Neutrophil (primary cell): Measurements from ENCODE around the gene DUSP9.

Experiments used
- H3K27ac ChIP-seq: fragments of 200-600 bp; sonication (generic); 2 replicates; pipeline ENCODE4 v1.5.1; 2016; ENCODE audit warnings: mild to moderate bottlenecking, moderate library complexity
- H3K27me3 ChIP-seq: fragments of 200-600 bp; sonication (generic); 2 replicates; pipeline ENCODE4 v1.6.0; 2016; ENCODE audit warnings: mild to moderate bottlenecking
- H3K36me3 ChIP-seq: fragments of 200-600 bp; sonication (generic); 2 replicates; pipeline ENCODE4 v1.5.1; 2017
- H3K4me1 ChIP-seq, 2 experiments: fragments of 200-600 bp in 1 of 2; sonication (generic) in 1 of 2; 1 replicate in 1 of 2; 2 replicates in 1 of 2; pipeline versions ENCODE4 v1.5.1 to v1.6.1; 2013 to 2016; ENCODE audit warnings: low read depth in 1 of 2, low read length in 1 of 2, mild to moderate bottlenecking in 1 of 2, moderate library complexity in 1 of 2; ENCODE audit not compliant: control insufficient read depth in 1 of 2, insufficient read depth in 1 of 2
- H3K4me3 ChIP-seq, 2 experiments: fragments of 200-600 bp in 1 of 2; sonication (generic) in 1 of 2; 1 replicate in 1 of 2; 2 replicates in 1 of 2; pipeline ENCODE4 v1.5.1; 2013 to 2016; ENCODE audit warnings: low read depth in 1 of 2, low read length in 1 of 2, mild to moderate bottlenecking in 1 of 2, moderate library complexity in 1 of 2
- H3K9me3 ChIP-seq: fragments of 200-600 bp; sonication (generic); 2 replicates; pipeline ENCODE4 v1.5.1; 2016
- TF ChIP-seq, protein P1 (sequence below): fragments of 200-600 bp; sonication (generic); IDR thresholded peaks from 2 replicates; pipeline ENCODE4 v1.5.1; 2016; ENCODE audit warnings: antibody characterized with exemption

Gene DUSP9

DNA sequence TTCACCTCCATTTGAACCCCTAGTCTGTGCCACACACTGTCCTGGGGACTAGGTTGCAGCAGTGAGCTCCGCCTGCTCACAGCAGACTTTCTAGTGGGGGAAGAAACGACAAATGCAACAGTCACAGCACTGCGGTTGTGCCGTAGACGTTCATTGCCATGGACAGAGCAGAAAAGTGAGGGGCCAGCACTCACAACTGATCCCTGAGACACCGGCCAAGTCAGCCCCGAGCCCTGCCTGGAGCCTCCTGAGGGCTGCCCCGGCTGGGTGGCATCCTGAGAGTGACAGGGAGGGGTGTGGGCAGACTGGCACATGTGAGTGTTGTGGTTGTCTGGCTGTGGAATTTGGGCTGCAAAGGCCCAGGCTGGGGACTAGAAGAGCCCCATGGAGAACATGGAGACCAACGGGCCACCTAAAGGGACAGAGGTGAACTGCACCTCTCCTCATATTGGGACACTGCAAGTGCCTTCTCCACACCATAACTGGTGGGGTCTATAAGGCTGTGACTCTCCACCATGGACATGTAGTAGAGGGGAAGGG lies 4.6 kb downstream of the DUSP9 start:
- Histone ChIP-seq H3K4me1 (peaks cover 0 to 3% of the 10 kb centered on the region in 2 experiments), H3K36me3 (no peaks in the 10 kb centered on the region)
- TF ChIP-seq, protein P1, sequence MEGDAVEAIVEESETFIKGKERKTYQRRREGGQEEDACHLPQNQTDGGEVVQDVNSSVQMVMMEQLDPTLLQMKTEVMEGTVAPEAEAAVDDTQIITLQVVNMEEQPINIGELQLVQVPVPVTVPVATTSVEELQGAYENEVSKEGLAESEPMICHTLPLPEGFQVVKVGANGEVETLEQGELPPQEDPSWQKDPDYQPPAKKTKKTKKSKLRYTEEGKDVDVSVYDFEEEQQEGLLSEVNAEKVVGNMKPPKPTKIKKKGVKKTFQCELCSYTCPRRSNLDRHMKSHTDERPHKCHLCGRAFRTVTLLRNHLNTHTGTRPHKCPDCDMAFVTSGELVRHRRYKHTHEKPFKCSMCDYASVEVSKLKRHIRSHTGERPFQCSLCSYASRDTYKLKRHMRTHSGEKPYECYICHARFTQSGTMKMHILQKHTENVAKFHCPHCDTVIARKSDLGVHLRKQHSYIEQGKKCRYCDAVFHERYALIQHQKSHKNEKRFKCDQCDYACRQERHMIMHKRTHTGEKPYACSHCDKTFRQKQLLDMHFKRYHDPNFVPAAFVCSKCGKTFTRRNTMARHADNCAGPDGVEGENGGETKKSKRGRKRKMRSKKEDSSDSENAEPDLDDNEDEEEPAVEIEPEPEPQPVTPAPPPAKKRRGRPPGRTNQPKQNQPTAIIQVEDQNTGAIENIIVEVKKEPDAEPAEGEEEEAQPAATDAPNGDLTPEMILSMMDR, result no peak

DNA sequence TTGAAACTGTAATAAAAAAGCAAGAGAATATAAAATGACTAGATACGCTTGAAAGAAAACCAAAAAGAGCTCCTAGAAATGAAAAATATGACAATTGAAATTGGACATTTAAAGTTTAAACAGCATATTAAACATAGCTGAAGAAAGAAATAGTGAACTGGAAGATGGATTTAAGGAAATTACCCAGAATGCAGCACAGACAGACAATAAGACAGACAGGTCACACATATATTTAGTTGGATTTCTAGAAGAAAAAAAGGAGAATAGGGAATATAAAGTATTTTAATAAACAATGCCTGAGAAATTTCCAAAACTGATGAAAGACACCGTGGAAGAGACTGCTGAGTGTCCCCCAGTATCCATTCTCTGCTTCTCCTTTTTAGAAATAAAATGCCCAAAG lies 6.6 kb downstream of the DUSP9 start:
- TF ChIP-seq, protein P1, result no peak
- no peaks in the 10 kb centered on the region for H3K9me3 ChIP-seq
- no peak overlapping the region for H3K27ac ChIP-seq

More for the DNA sequence above, 4.6 kb downstream of the DUSP9 start:
- no peak overlapping the region for H3K4me3 ChIP-seq
- H3K27ac ChIP-seq, result no peak overlapping the region
- peaks cover 31% of the 10 kb centered on the region for H3K27me3 ChIP-seq
- no peaks in the 10 kb centered on the region for H3K9me3 ChIP-seq

DNA sequence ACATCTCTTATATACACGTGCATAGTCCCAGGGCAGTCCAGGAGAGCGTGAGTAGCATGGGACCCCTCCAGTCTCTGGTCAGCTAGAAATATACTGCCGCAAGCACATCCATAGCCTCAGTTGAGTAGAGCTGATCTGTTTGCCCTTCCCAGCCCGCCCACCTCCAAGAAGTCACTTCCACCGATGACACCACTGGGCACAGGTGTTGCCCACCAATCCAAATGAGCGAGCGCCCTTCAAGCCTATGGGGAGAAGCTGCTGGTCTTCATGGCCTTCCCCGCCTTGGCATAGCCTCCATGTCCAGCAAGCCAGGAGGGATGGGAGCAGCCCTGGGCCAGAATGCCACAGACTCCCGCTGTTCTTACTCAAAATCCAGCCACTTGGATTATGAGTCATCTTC lies 10.2 kb downstream of the DUSP9 start:
- H3K36me3 ChIP-seq, result no peaks in the 10 kb centered on the region
- H3K4me3 ChIP-seq, result no peak overlapping the region
- no peak overlapping the region for H3K27ac ChIP-seq
- H3K9me3 ChIP-seq, result no peaks in the 10 kb centered on the region
- H3K4me1 ChIP-seq, result no peaks in the 10 kb centered on the region
- peaks cover 39% of the 10 kb centered on the region for H3K27me3 ChIP-seq
- TF ChIP-seq, protein P1, result no peak

More for the DNA sequence above, 6.6 kb downstream of the DUSP9 start:
- H3K36me3 ChIP-seq, result no peaks in the 10 kb centered on the region
- no peak overlapping the region for H3K4me3 ChIP-seq
- peaks cover 16% of the 10 kb centered on the region for H3K27me3 ChIP-seq
- H3K4me1 ChIP-seq, result no peaks in the 10 kb centered on the region

DNA sequence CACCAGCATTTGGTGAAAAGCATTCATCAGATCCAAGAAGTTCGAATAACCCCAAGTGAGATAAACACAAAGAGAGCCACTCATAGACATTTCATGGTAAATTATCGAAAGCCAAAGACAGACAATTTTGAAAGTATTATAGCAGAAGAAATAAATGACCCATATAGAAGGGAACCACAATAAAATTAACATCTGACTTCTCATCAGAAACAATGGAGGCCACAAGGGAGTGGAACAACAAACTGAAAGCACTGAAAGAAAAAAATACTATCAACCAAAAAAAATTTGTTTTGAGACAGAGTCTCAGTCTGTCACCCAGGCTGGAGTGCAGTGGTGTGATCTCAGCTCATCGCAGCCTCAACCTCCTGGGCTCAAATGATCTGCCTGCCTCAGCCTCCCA lies 12.3 kb downstream of the DUSP9 start:
- Histone ChIP-seq H3K27ac (no peak overlapping the region), H3K4me3 (no peak overlapping the region), H3K9me3 (no peaks in the 10 kb centered on the region), H3K36me3 (no peaks in the 10 kb centered on the region), H3K27me3 (peaks cover 60% of the 10 kb centered on the region), H3K4me1 (no peaks in the 10 kb centered on the region)
- TF ChIP-seq, protein P1, result no peak

DNA sequence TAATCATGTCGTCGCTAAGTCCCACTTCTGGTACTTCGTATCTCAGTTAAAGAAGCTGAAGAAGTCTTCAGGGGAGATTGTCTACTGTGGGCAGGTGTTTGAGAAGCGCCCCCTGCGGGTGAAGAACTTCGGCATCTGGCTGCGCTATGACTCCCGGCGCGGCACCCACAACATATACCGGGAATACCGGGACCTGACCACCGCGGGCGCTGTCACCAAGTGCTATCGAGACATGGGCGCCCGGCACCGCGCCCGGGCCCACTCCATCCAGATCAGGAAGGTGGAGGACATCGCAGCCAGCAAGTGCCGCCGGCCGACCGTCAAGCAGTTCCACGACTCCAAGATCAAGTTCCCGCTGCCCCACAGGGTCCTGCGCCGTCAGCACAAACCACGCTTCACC lies 15.3 kb downstream of the DUSP9 start:
- no peaks in the 10 kb centered on the region for H3K4me1 ChIP-seq
- TF ChIP-seq, protein P1, result peak; percentile 15
- H3K27me3 ChIP-seq, result peaks cover 82% of the 10 kb centered on the region

More for the DNA sequence above, 15.3 kb downstream of the DUSP9 start:
- Histone ChIP-seq H3K9me3 (no peaks in the 10 kb centered on the region), H3K36me3 (no peaks in the 10 kb centered on the region), H3K27ac (no peak overlapping the region), H3K4me3 (no peak overlapping the region)
